Neural progenitor cell (in vitro differentiated cells): ENCODE measurements around the gene STK32B. TPM values are rescaled to one million over a fixed set of nuclear protein-coding genes. Genes with fewer than 3 reads are reported as not detected.

Source experiments
- DNase-seq: peaks from one replicate; pipeline ENCODE4 v3.0.0-alpha.2; 2016; ENCODE audit warnings: low spot score
- H2AFZ ChIP-seq: fragments of 200-600 bp; sonication (generic); replicated peaks from 2 replicates; pipeline ENCODE4 v1.6.1; 2016; ENCODE audit warnings: antibody characterized with exemption
- H3F3A ChIP-seq: fragments of 200-600 bp; sonication (generic); 2 replicates; pipeline ENCODE4 v1.6.1; 2016; ENCODE audit warnings: antibody characterized with exemption, low read depth
- H3K27ac ChIP-seq: fragments of 200-600 bp; sonication (generic); 2 replicates; pipeline ENCODE4 v1.5.1; 2016; ENCODE audit warnings: mild to moderate bottlenecking
- H3K27me3 ChIP-seq: fragments of 200-600 bp; sonication (generic); 2 replicates; pipeline ENCODE4 v1.6.1; 2016; ENCODE audit warnings: mild to moderate bottlenecking, moderate library complexity
- H3K36me3 ChIP-seq: fragments of 200-600 bp; sonication (generic); 2 replicates; pipeline ENCODE4 v1.5.1; 2016
- H3K4me1 ChIP-seq: fragments of 200-600 bp; sonication (generic); 2 replicates; pipeline ENCODE4 v1.6.1; 2016; ENCODE audit warnings: mixed run types
- H3K4me2 ChIP-seq: fragments of 200-600 bp; sonication (generic); 2 replicates; pipeline ENCODE4 v1.6.1; 2016
- H3K4me3 ChIP-seq: fragments of 200-600 bp; sonication (generic); 2 replicates; pipeline ENCODE4 v1.5.1; 2016
- H3K79me2 ChIP-seq: fragments of 200-600 bp; sonication (generic); 2 replicates; pipeline ENCODE4 v1.6.1; 2016; ENCODE audit warnings: low read depth
- H3K9ac ChIP-seq: fragments of 200-600 bp; sonication (generic); 2 replicates; pipeline ENCODE4 v1.6.1; 2016
- H3K9me3 ChIP-seq: fragments of 200-600 bp; sonication (generic); 2 replicates; pipeline ENCODE4 v1.5.1; 2016; ENCODE audit warnings: low read depth
- H4K20me1 ChIP-seq: fragments of 200-600 bp; sonication (generic); 2 replicates; pipeline ENCODE4 v1.6.1; 2016; ENCODE audit warnings: low read depth
- H3K27ac Mint-ChIP-seq: 3 replicates; pipeline ENCODE4 v1.8.0; 2021; ENCODE audit warnings: mixed read lengths
- H3K27me3 Mint-ChIP-seq: 2 replicates; pipeline ENCODE4 v1.8.0; 2022; ENCODE audit warnings: low read depth, mild to moderate bottlenecking, inconsistent platforms, moderate library complexity, mixed read lengths; ENCODE audit not compliant: insufficient read depth
- H3K36me3 Mint-ChIP-seq: 3 replicates; pipeline ENCODE4 v1.8.0; 2021; ENCODE audit warnings: mixed read lengths
- H3K4me1 Mint-ChIP-seq: 3 replicates; pipeline ENCODE4 v1.8.0; 2021; ENCODE audit warnings: mixed read lengths
- H3K4me3 Mint-ChIP-seq: 3 replicates; pipeline ENCODE4 v1.8.0; 2021; ENCODE audit warnings: mild to moderate bottlenecking, moderate library complexity, mixed read lengths
- H3K9me3 Mint-ChIP-seq: 3 replicates; pipeline ENCODE4 v1.8.0; 2020; ENCODE audit warnings: mixed read lengths
- EZH2 ChIP-seq: fragments of 200-600 bp; sonication (generic); IDR thresholded peaks from 2 replicates; pipeline ENCODE4 v1.6.1; 2017; ENCODE audit warnings: antibody characterized with exemption, mild to moderate bottlenecking, moderate library complexity
- EZH2phosphoT487 ChIP-seq: fragments of 200-600 bp; sonication (generic); IDR thresholded peaks from 2 replicates; pipeline ENCODE4 v1.6.1; 2017; ENCODE audit warnings: antibody characterized with exemption
- total RNA-seq: library from RNA; depleted of rRNA; stranded (reverse); fragments of >200 nt; gene quantifications from 2 replicates; pipeline ENCODE4 v1.2.3, GENCODE V29; 2015; ENCODE audit warnings: low replicate concordance
- TF ChIP-seq, protein P1 (sequence below): fragments of 200-600 bp; sonication (generic); IDR thresholded peaks from 2 replicates; pipeline ENCODE4 v1.5.1; 2017; ENCODE audit warnings: antibody characterized with exemption, mild to moderate bottlenecking

The STK32B gene
- total RNA-seq, 1 donor from 2014 or later, result 2.5 TPM

- Mint-ChIP-seq H3K27ac (no peak overlapping the region), H3K4me1 (peaks cover 22% of the 10 kb centered on the region), H3K4me3 (no peak overlapping the region), H3K36me3 (no peaks in the 10 kb centered on the region), H3K27me3 (peaks cover 7% of the 10 kb centered on the region), H3K9me3 (peaks cover 3% of the 10 kb centered on the region)
- no peak overlapping the region for H3K4me3 ChIP-seq
- no peak overlapping the region for H3K9ac ChIP-seq
- H3K9me3 ChIP-seq, result no peaks in the 10 kb centered on the region
- no peak for TF ChIP-seq EZH2
- no peak overlapping the region for H3K27ac ChIP-seq
- no peaks in the 10 kb centered on the region for H3K36me3 ChIP-seq
- no peaks in the 10 kb centered on the region for H4K20me1 ChIP-seq
- H3K4me1 ChIP-seq, result peaks cover 16% of the 10 kb centered on the region
- no peaks in the 10 kb centered on the region for H3F3A ChIP-seq
- H3K4me2 ChIP-seq, result no peak overlapping the region
- no peak overlapping the region for H2AFZ ChIP-seq
- H3K79me2 ChIP-seq, result no peaks in the 10 kb centered on the region
- no peaks in the 10 kb centered on the region for H3K27me3 ChIP-seq
- no peak for DNase-seq
Observed at GRCh38 chr4:5162909-5163508, 111.7 kb downstream of the STK32B start.

DNA sequence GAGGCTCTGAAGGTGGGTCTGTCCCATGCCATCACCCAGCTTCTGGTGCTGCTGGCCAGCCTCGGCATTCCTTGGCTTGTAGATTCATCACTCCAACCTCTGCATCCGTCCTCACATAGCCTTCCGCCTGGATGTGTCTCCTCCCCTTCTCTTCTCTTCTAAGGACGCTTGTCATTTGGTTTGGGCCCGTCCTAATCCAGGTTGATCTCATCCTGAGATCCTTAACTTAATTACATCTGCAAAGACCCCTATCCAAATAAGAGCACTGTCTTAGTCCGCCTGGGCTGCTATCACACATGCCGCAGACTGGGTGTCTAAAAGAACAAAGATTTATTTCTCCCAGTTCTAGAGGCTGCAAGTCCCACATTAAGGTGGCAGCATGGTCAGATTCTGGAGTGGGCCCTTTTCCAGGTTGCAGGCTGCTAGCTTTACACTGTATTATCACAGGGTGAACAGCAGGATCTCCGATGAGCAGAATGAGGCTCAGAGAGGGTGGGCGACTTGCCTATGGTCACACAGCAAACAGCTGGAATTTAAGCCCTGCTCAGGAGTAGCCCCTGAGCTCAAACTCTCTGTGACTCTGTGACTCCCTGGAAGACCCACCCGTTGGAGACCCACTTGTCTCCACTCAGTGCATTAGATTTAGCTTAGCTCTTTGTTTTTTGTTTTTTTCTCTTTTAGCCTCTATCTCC lies 113.1 kb downstream of the STK32B start:
- Histone ChIP-seq H3F3A (no peaks in the 10 kb centered on the region), H3K79me2 (no peaks in the 10 kb centered on the region), H2AFZ (no peak overlapping the region), H3K4me2 (peak overlapping the region; percentile 36), H3K4me3 (no peak overlapping the region), H3K27me3 (no peaks in the 10 kb centered on the region), H4K20me1 (no peaks in the 10 kb centered on the region), H3K27ac (no peak overlapping the region), H3K9ac (no peak overlapping the region), H3K9me3 (no peaks in the 10 kb centered on the region), H3K4me1 (peaks cover 10% of the 10 kb centered on the region), H3K36me3 (no peaks in the 10 kb centered on the region)
- Mint-ChIP-seq H3K36me3 (peaks cover 1% of the 10 kb centered on the region), H3K4me1 (peaks cover 14% of the 10 kb centered on the region), H3K27ac (peak overlapping the region; percentile 84), H3K4me3 (no peak overlapping the region), H3K27me3 (peaks cover 5% of the 10 kb centered on the region), H3K9me3 (peaks cover 3% of the 10 kb centered on the region)
- DNase-seq, result no peak
- TF ChIP-seq, protein P1, sequence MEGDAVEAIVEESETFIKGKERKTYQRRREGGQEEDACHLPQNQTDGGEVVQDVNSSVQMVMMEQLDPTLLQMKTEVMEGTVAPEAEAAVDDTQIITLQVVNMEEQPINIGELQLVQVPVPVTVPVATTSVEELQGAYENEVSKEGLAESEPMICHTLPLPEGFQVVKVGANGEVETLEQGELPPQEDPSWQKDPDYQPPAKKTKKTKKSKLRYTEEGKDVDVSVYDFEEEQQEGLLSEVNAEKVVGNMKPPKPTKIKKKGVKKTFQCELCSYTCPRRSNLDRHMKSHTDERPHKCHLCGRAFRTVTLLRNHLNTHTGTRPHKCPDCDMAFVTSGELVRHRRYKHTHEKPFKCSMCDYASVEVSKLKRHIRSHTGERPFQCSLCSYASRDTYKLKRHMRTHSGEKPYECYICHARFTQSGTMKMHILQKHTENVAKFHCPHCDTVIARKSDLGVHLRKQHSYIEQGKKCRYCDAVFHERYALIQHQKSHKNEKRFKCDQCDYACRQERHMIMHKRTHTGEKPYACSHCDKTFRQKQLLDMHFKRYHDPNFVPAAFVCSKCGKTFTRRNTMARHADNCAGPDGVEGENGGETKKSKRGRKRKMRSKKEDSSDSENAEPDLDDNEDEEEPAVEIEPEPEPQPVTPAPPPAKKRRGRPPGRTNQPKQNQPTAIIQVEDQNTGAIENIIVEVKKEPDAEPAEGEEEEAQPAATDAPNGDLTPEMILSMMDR, result no peak

- H3K9me3 Mint-ChIP-seq, result no peaks in the 10 kb centered on the region
- H3K4me3 Mint-ChIP-seq, result no peak overlapping the region
- Histone ChIP-seq H3K79me2 (no peaks in the 10 kb centered on the region), H3K27ac (no peak overlapping the region), H2AFZ (peak overlapping the region; percentile 53), H3K9ac (peak overlapping the region; percentile 49), H4K20me1 (no peaks in the 10 kb centered on the region), H3K9me3 (no peaks in the 10 kb centered on the region), H3K27me3 (no peaks in the 10 kb centered on the region), H3F3A (no peaks in the 10 kb centered on the region), H3K36me3 (no peaks in the 10 kb centered on the region), H3K4me2 (peak overlapping the region; percentile 36), H3K4me1 (peaks cover 10% of the 10 kb centered on the region), H3K4me3 (no peak overlapping the region)
- DNase-seq, result peak; percentile 65
- peaks cover 14% of the 10 kb centered on the region for H3K4me1 Mint-ChIP-seq
- H3K36me3 Mint-ChIP-seq, result peaks cover 1% of the 10 kb centered on the region
- peaks cover 5% of the 10 kb centered on the region for H3K27me3 Mint-ChIP-seq
- peak overlapping the region; percentile 84 for H3K27ac Mint-ChIP-seq
- no peak for TF ChIP-seq EZH2
- TF ChIP-seq, protein P1, result no peak
- TF ChIP-seq EZH2phosphoT487, result no peak
Observed at GRCh38 chr4:5165420-5166369, 114.4 kb downstream of the STK32B start.
